HepG2 (cell line): Measurements from ENCODE around the gene EGFL8. TPM values are rescaled to one million over a fixed set of nuclear protein-coding genes. Genes with fewer than 3 reads are reported as not detected.

Experiments
- GABPA ChIP-seq, 2 experiments: IDR thresholded peaks; 2 replicates each; pipeline ENCODE4 v1.6.1; 2011 to 2016; ENCODE audit warnings: low read depth in 2 of 2, low read length in 1 of 2, missing biosample characterization in 1 of 2, missing genetic modification characterization in 1 of 2
- HDAC1 ChIP-seq: sonication (generic); formaldehyde crosslinking; IDR thresholded peaks from 2 replicates; pipeline ENCODE4 v1.5.1; 2020; ENCODE audit warnings: mild to moderate bottlenecking, missing genetic modification reagents
- KDM1A ChIP-seq: IDR thresholded peaks from 2 replicates; pipeline ENCODE4 v1.6.1; 2016; ENCODE audit warnings: missing compliant biosample characterization
- MIXL1 ChIP-seq: IDR thresholded peaks from 2 replicates; pipeline ENCODE4 v1.6.1; 2016
- PHB2 ChIP-seq: fragments of 450-650 bp; IDR thresholded peaks from 2 replicates; pipeline ENCODE4 v1.6.1; 2018; ENCODE audit not compliant: partially characterized antibody
- RCOR2 ChIP-seq: IDR thresholded peaks from 2 replicates; pipeline ENCODE4 v1.6.1; 2016; ENCODE audit warnings: missing biosample characterization, missing genetic modification reagents
- SNAI1 ChIP-seq: sonication (generic); formaldehyde crosslinking; IDR thresholded peaks from 2 replicates; pipeline ENCODE4 v1.5.0; 2020; ENCODE audit warnings: mild to moderate bottlenecking, missing genetic modification reagents, borderline replicate concordance
- SP4 ChIP-seq: sonication (generic); formaldehyde crosslinking; IDR thresholded peaks from 2 replicates; pipeline ENCODE4 v1.8.1; 2023; ENCODE audit warnings: mild to moderate bottlenecking, missing genetic modification reagents
- SRSF1 ChIP-seq: fragments of 200-400 bp; formaldehyde crosslinking; optimal IDR thresholded peaks from 2 replicates; pipeline ENCODE3; 2017; ENCODE audit warnings: mild to moderate bottlenecking, low read depth, low read length, moderate library complexity
- ZFP36 ChIP-seq: fragments of 150-350 bp; IDR thresholded peaks from 2 replicates; pipeline ENCODE4 v1.6.1; 2018; ENCODE audit warnings: borderline replicate concordance, low read length, low read depth; ENCODE audit not compliant: partially characterized antibody
- ZNF3 ChIP-seq: IDR thresholded peaks from 2 replicates; pipeline ENCODE4 v1.7.0; 2017; ENCODE audit warnings: inconsistent platforms
- ZNF496 ChIP-seq: sonication (generic); formaldehyde crosslinking; IDR thresholded peaks from 2 replicates; pipeline ENCODE4 v1.8.1; 2023; ENCODE audit warnings: mild to moderate bottlenecking, moderate library complexity, missing genetic modification reagents; ENCODE audit not compliant: insufficient replicate concordance
- ZNF501 ChIP-seq: sonication (generic); formaldehyde crosslinking; IDR thresholded peaks from 2 replicates; pipeline ENCODE4 v1.5.1; 2020; ENCODE audit warnings: mild to moderate bottlenecking, moderate library complexity, missing genetic modification reagents
- ZNF510 ChIP-seq: sonication (generic); formaldehyde crosslinking; IDR thresholded peaks from 2 replicates; pipeline ENCODE4 v1.4.0; 2020; ENCODE audit warnings: low read depth, mild to moderate bottlenecking, missing genetic modification reagents
- ZNF589 ChIP-seq: sonication (generic); formaldehyde crosslinking; conservative IDR thresholded peaks from 2 replicates; pipeline ENCODE4 v1.8.0; 2022; ENCODE audit warnings: mild to moderate bottlenecking, moderate library complexity, missing genetic modification reagents
- ZNF674 ChIP-seq: sonication (generic); formaldehyde crosslinking; IDR thresholded peaks from 2 replicates; pipeline ENCODE4 v1.5.0; 2020; ENCODE audit warnings: low read depth, mild to moderate bottlenecking, missing genetic modification reagents
- ZNF883 ChIP-seq: sonication (generic); formaldehyde crosslinking; IDR thresholded peaks from 2 replicates; pipeline ENCODE4 v1.5.1; 2020; ENCODE audit warnings: mild to moderate bottlenecking, missing genetic modification reagents; ENCODE audit errors: not compliant biosample characterization
- polyA plus RNA-seq, 8 experiments: library from polyadenylated mRNA; depleted of rRNA in 3 of 8; stranded (reverse) in 7 of 8; unstranded in 1 of 8; fragments of >200 nt; fragmentation: Illumina TruSeq in 4 of 8; extraction: Trizol in 4 of 8; gene quantifications; 2 replicates each; pipeline versions ENCODE4 v1.2.1 to v1.2.3, GENCODE V29; 2011 to 2016; ENCODE audit warnings: low read depth in 4 of 8, missing spikeins in 1 of 8, mixed read lengths in 1 of 8; ENCODE audit not compliant: insufficient read depth in 1 of 8
- total RNA-seq, 5 experiments: library from RNA; depleted of rRNA; stranded (reverse); fragments of >200 nt; fragmentation: Illumina TruSeq; extraction: Trizol; gene quantifications; 2 replicates each; pipeline ENCODE4 v1.2.3, GENCODE V29; 2016; ENCODE audit warnings: low read depth in 1 of 5
- TF ChIP-seq, protein P1 (sequence below): sonication (generic); formaldehyde crosslinking; IDR thresholded peaks from 2 replicates; pipeline ENCODE4 v1.9.0; 2022; ENCODE audit warnings: missing genetic modification reagents, mild to moderate bottlenecking, borderline replicate concordance
- TF ChIP-seq, protein P2 (sequence below): sonication (generic); formaldehyde crosslinking; IDR thresholded peaks from 2 replicates; pipeline ENCODE4 v1.8.1; 2023; ENCODE audit warnings: mild to moderate bottlenecking, inconsistent platforms, moderate library complexity, missing genetic modification reagents, borderline replicate concordance
- TF ChIP-seq, protein P3 (sequence below): IDR thresholded peaks from 2 replicates; pipeline ENCODE4 v1.6.1; 2016; ENCODE audit warnings: mild to moderate bottlenecking
- TF ChIP-seq, protein P4 (sequence below): sonication (generic); formaldehyde crosslinking; IDR thresholded peaks from 2 replicates; pipeline ENCODE4 v1.4.0; 2020; ENCODE audit warnings: mild to moderate bottlenecking, missing genetic modification reagents
- TF ChIP-seq, protein P5 (sequence below): sonication (generic); formaldehyde crosslinking; IDR thresholded peaks from 2 replicates; pipeline ENCODE4 v1.8.1; 2023; ENCODE audit warnings: mild to moderate bottlenecking, missing genetic modification reagents

Gene EGFL8
- total and polyA plus RNA-seq, 2 of the 13 experiments (the other 11 are each of a cell fraction or from before 2014, with no cell fraction given), result 10.0 to 11.5 TPM

DNA sequence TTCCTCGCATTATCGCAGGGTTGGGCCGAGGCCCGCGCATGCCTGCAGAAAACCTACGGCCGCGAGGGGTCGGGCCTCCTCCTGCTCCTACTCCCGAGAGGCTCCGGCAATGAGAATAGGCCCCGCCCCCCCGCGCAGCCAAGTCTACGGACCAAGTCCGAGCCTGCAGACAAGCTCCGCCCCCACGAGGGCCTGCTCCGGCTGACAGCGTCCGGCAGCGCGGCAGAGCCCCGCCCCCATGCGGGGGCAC is 31.2 kb downstream of the EGFL8 start (continued):
- TF ChIP-seq MIXL1 (CRISPR knock-in tag) (0 out of 2 replicates have a peak, but pooled peaks have one; percentile 65), GABPA (IDR thresholded peaks at IDR 0.05; ENCODE audit: low read depth, low read length) (no peak), GABPA (CRISPR knock-in tag; IDR thresholded peaks at IDR 0.05; ENCODE audit: low read depth) (peak; percentile 58; the same call in 1 of the 2 replicates), SRSF1 (peak; percentile 16), PHB2 (no peak), KDM1A (CRISPR knock-in tag) (no peak), ZNF501 (CRISPR knock-in tag) (no peak), ZNF674 (CRISPR knock-in tag) (no peak), ZNF510 (CRISPR knock-in tag) (peak; percentile 54; the same call in 1 of the 2 replicates), ZNF3 (CRISPR knock-in tag) (no peak), RCOR2 (CRISPR knock-in tag) (no peak), ZNF496 (CRISPR knock-in tag) (no peak), HDAC1 (CRISPR knock-in tag) (no peak), ZNF589 (CRISPR knock-in tag) (no peak), SNAI1 (CRISPR knock-in tag) (no peak), SP4 (peak; percentile 96; the same call in 1 of the 2 replicates), ZFP36 (no peak), ZNF883 (CRISPR knock-in tag) (no peak)
- TF ChIP-seq, protein P1, sequence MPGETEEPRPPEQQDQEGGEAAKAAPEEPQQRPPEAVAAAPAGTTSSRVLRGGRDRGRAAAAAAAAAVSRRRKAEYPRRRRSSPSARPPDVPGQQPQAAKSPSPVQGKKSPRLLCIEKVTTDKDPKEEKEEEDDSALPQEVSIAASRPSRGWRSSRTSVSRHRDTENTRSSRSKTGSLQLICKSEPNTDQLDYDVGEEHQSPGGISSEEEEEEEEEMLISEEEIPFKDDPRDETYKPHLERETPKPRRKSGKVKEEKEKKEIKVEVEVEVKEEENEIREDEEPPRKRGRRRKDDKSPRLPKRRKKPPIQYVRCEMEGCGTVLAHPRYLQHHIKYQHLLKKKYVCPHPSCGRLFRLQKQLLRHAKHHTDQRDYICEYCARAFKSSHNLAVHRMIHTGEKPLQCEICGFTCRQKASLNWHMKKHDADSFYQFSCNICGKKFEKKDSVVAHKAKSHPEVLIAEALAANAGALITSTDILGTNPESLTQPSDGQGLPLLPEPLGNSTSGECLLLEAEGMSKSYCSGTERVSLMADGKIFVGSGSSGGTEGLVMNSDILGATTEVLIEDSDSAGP (CRISPR knock-in tag), result no peak
- TF ChIP-seq, protein P2, sequence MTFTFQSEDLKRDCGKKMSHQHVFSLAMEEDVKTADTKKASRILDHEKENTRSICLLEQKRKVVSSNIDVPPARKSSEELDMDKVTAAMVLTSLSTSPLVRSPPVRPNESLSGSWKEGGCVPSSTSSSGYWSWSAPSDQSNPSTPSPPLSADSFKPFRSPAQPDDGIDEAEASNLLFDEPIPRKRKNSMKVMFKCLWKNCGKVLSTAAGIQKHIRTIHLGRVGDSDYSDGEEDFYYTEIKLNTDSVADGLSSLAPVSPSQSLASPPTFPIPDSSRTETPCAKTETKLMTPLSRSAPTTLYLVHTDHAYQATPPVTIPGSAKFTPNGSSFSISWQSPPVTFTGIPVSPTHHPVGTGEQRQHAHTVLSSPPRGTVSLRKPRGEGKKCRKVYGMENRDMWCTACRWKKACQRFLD (CRISPR knock-in tag), result no peak
- TF ChIP-seq, protein P3, sequence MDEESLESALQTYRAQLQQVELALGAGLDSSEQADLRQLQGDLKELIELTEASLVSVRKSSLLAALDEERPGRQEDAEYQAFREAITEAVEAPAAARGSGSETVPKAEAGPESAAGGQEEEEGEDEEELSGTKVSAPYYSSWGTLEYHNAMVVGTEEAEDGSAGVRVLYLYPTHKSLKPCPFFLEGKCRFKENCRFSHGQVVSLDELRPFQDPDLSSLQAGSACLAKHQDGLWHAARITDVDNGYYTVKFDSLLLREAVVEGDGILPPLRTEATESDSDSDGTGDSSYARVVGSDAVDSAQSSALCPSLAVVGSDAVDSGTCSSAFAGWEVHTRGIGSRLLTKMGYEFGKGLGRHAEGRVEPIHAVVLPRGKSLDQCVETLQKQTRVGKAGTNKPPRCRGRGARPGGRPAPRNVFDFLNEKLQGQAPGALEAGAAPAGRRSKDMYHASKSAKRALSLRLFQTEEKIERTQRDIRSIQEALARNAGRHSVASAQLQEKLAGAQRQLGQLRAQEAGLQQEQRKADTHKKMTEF (CRISPR knock-in tag), result no peak; the same call in 1 of the 2 replicates
- TF ChIP-seq, protein P4, sequence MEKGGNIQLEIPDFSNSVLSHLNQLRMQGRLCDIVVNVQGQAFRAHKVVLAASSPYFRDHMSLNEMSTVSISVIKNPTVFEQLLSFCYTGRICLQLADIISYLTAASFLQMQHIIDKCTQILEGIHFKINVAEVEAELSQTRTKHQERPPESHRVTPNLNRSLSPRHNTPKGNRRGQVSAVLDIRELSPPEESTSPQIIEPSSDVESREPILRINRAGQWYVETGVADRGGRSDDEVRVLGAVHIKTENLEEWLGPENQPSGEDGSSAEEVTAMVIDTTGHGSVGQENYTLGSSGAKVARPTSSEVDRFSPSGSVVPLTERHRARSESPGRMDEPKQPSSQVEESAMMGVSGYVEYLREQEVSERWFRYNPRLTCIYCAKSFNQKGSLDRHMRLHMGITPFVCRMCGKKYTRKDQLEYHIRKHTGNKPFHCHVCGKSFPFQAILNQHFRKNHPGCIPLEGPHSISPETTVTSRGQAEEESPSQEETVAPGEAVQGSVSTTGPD (CRISPR knock-in tag), result no peak
- TF ChIP-seq, protein P5, sequence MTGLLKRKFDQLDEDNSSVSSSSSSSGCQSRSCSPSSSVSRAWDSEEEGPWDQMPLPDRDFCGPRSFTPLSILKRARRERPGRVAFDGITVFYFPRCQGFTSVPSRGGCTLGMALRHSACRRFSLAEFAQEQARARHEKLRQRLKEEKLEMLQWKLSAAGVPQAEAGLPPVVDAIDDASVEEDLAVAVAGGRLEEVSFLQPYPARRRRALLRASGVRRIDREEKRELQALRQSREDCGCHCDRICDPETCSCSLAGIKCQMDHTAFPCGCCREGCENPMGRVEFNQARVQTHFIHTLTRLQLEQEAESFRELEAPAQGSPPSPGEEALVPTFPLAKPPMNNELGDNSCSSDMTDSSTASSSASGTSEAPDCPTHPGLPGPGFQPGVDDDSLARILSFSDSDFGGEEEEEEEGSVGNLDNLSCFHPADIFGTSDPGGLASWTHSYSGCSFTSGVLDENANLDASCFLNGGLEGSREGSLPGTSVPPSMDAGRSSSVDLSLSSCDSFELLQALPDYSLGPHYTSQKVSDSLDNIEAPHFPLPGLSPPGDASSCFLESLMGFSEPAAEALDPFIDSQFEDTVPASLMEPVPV (CRISPR knock-in tag), result peak; percentile 98; the same call in 1 of the 2 replicates
